ENCODE measurements around the gene KRT8. TPM values are rescaled to one million over a fixed set of nuclear protein-coding genes. Genes with fewer than 3 reads are reported as not detected.

The KRT8 gene
- total and polyA plus RNA-seq, 2 of the 13 experiments (the other 11 are each of a cell fraction or from before 2014, with no cell fraction given), result 498 to 718 TPM

GRCh38 chr12:52903855-52904508 is 894 bp downstream of the KRT8 start (continued):
- TF ChIP-seq ZBTB43 (CRISPR knock-in tag; conservative IDR thresholded peaks at IDR 0.05) (0 out of 2 replicates have a peak, but pooled peaks have one; percentile 45), ZNF775 (CRISPR knock-in tag; IDR thresholded peaks at IDR 0.05; ENCODE audit: borderline replicate concordance) (no peak), ZBTB37 (CRISPR knock-in tag; IDR thresholded peaks at IDR 0.05) (no peak), ZC3H4 (CRISPR knock-in tag; IDR thresholded peaks at IDR 0.05; ENCODE audit: borderline replicate concordance) (peak; percentile 76), MEIS2 (CRISPR knock-in tag; IDR thresholded peaks at IDR 0.05) (peak; percentile 56; the same call in 1 of the 2 replicates), GFI1 (CRISPR knock-in tag; IDR thresholded peaks at IDR 0.05; ENCODE audit: borderline replicate concordance) (peak; percentile 22; the same call in 1 of the 2 replicates), ZSCAN12 (CRISPR knock-in tag; IDR thresholded peaks at IDR 0.05) (no peak), GABPA (IDR thresholded peaks at IDR 0.05; ENCODE audit: low read depth, low read length) (no peak), GABPA (CRISPR knock-in tag; IDR thresholded peaks at IDR 0.05; ENCODE audit: low read depth) (peak; percentile 40; the same call in 1 of the 2 replicates), GATAD2A (CRISPR knock-in tag; IDR thresholded peaks at IDR 0.05) (0 out of 2 replicates have a peak, but pooled peaks have one; percentile 20), FOXA1 (IDR thresholded peaks at IDR 0.05) (no peak), FOXA1 (CRISPR knock-in tag; IDR thresholded peaks at IDR 0.05) (0 out of 2 replicates have a peak, but pooled peaks have one; percentile 20), PHF21A (CRISPR knock-in tag; IDR thresholded peaks at IDR 0.05) (peak; percentile 25), PAXIP1 (CRISPR knock-in tag; conservative IDR thresholded peaks at IDR 0.05) (peak; percentile 70), ZNF274 (CRISPR knock-in tag; IDR thresholded peaks at IDR 0.05) (no peak), ZNF180 (CRISPR knock-in tag; IDR thresholded peaks at IDR 0.05; ENCODE audit: borderline replicate concordance, low read depth) (no peak), ZNF580 (CRISPR knock-in tag; IDR thresholded peaks at IDR 0.05; ENCODE audit: borderline replicate concordance, low read depth) (peak; percentile 17; the same call in 1 of the 2 replicates), TBX2 (CRISPR knock-in tag; IDR thresholded peaks at IDR 0.05; ENCODE audit: borderline replicate concordance) (0 out of 2 replicates have a peak, but pooled peaks have one; percentile 12), ELF4 (CRISPR knock-in tag; IDR thresholded peaks at IDR 0.05; ENCODE audit: borderline replicate concordance) (no peak), MXI1 (IDR thresholded peaks at IDR 0.05; ENCODE audit: borderline replicate concordance, low read depth, low read length) (peak; percentile 46; the same call in 1 of the 3 replicates), KLF9 (CRISPR knock-in tag; IDR thresholded peaks at IDR 0.05; ENCODE audit: low read depth) (0 out of 2 replicates have a peak, but pooled peaks have one; percentile 41), TFDP1 (CRISPR knock-in tag; IDR thresholded peaks at IDR 0.05; ENCODE audit: borderline replicate concordance) (peak; percentile 53; the same call in 1 of the 2 replicates), POLR2G (IDR thresholded peaks at IDR 0.05; ENCODE audit: low read depth, low read length) (0 out of 2 replicates have a peak, but pooled peaks have one; percentile 14)
